Measurements from ENCODE around the gene DNAJC1.
A peak's percentile ranks its signal among the peaks of the same experiment; 100 is the strongest.

The DNAJC1 gene

DNA sequence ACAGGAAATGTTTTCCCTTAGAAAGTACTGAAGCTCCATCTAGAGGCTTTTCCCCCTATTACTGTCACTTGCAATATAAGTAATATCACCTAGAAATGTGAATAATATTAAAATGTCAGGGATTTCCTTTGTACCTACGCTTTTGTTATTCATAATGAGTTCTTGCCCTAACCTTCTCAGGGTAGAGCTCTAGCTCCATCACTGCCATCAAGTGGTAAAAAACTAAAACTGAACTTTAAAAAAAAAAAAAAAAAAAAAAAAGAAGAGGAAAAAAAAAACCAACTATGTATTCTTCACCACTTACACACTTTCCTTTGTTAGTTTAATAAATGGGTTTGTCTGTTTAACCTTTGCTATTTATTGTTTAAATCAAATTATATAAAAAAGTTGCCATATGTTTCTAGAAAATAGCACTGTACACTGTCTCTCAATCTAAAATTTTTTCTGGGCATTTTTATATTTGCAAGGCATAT, 49.9 kb downstream of the DNAJC1 start:
- TF ChIP-seq, protein P1, sequence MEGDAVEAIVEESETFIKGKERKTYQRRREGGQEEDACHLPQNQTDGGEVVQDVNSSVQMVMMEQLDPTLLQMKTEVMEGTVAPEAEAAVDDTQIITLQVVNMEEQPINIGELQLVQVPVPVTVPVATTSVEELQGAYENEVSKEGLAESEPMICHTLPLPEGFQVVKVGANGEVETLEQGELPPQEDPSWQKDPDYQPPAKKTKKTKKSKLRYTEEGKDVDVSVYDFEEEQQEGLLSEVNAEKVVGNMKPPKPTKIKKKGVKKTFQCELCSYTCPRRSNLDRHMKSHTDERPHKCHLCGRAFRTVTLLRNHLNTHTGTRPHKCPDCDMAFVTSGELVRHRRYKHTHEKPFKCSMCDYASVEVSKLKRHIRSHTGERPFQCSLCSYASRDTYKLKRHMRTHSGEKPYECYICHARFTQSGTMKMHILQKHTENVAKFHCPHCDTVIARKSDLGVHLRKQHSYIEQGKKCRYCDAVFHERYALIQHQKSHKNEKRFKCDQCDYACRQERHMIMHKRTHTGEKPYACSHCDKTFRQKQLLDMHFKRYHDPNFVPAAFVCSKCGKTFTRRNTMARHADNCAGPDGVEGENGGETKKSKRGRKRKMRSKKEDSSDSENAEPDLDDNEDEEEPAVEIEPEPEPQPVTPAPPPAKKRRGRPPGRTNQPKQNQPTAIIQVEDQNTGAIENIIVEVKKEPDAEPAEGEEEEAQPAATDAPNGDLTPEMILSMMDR (IDR thresholded peaks at IDR 0.05; ENCODE audit: control insufficient read depth, insufficient read depth, low read depth, low read length, missing control alignments), result peak; percentile 44
- peak; percentile 23 for DNase-seq (ENCODE audit: low read depth)
- no peak overlapping the region for H3K4me3 ChIP-seq (ENCODE audit: control insufficient read depth, low read depth, low read length)

DNA sequence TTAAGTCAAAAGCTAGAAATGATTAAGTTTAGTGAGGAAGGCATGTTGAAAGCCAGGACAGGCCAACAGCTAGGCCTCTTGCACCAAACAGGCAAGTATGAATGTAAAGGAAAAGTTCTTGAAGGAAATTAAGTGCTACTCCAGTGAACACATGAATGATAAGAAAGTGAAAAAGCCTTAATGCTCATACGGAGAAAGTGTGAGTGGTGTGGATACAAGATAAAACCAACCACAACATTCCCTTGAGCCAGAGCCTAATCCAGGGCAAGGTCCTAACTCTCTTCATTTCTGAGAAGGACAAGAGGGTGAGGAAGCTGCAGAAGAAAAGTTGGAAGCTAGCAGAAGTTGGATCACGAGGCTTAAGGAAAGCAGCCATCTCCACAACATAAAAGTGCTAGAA, 53.0 kb downstream of the DNAJC1 start:
- no peak for DNase-seq (ENCODE audit: low read depth)

DNA sequence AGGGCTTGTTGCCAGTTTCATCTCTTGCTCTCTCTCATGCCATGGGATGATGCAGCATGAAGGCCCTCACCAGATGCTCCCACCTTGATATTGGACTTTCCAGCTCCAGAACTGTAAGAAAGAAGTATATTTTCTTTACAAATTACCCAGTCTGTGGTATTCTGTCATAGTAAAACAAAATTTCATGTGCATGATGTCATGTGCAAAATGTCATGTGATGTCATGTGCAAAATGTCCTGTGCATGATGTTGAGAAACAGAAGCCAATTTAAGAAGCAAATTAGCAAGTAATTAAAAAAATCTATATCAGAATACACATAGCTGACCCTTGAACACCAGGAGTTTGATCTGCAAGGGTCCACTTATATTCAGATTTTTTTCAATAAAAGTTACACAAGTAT, 56.6 kb downstream of the DNAJC1 start:
- no peak for DNase-seq (ENCODE audit: low read depth)
- no peak overlapping the region for H3K4me3 ChIP-seq (ENCODE audit: control insufficient read depth, low read depth, low read length)
- TF ChIP-seq, protein P1 (IDR thresholded peaks at IDR 0.05; ENCODE audit: control insufficient read depth, insufficient read depth, low read depth, low read length, missing control alignments), result no peak

More for the DNA sequence above, 53.0 kb downstream of the DNAJC1 start:
- no peak overlapping the region for H3K4me3 ChIP-seq (ENCODE audit: control insufficient read depth, low read depth, low read length)
- TF ChIP-seq, protein P1 (IDR thresholded peaks at IDR 0.05; ENCODE audit: control insufficient read depth, insufficient read depth, low read depth, low read length, missing control alignments), result no peak

DNA sequence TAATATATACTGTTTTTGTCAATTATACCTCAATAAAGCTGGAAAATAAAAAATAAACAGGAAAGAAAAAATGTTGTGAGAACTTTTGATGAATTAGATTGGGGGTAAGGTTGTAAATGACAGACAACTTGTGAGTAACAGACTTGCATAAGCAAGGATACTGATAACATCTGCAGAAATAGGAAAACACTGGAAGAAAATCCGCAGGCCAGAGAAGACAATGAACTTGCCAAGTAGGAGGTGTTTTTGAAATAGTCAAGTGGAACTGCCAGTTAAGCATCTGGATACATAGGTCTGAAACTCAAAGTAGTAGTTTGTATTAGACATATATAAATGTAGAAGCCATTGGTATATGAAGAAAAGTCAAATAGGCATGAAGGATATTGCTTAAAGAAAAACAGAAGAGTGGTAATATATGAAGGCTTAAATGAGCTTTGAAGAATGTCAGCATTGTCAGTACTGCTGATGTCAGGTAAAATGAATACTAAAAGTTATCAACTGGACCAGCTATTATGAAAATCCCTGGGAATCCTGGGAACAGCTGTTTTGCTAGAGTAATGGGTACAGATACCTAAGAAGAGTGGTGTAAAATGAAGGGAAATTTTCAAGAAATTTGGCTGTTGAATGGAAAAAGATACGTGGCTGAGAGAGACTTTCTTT, 58.7 kb downstream of the DNAJC1 start:
- no peak for DNase-seq (ENCODE audit: low read depth)
- H3K4me3 ChIP-seq (ENCODE audit: control insufficient read depth, low read depth, low read length), result no peak overlapping the region
- TF ChIP-seq, protein P1 (IDR thresholded peaks at IDR 0.05; ENCODE audit: control insufficient read depth, insufficient read depth, low read depth, low read length, missing control alignments), result no peak

DNA sequence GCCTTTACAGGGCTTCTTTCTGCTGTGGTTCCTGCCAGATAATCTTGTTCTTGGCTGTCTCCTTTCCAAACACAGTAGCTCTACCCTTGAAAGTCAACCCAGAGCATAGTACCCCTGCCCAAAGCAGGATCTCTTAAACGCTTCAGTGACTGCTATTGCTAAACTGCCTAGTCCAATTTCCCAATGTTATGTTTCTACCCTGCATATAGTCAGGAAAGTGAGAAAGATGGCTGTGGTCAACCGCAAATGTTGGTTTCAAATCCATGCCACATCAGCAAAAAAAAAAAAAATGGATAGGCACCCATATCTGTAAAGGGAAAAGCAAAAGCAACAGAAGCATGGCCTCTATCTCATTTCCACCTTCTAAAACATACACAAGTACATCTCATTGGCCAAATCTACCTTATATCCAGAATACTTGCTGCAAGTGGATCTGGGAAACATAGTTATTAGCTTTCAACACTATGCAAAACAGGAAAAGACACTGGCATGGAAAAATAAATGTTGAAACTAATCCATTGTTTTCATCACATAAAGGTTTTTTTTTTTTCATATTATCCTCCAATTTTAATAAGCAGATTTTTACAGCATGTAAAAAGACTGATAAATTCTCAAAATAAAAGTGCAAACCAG, 59.8 kb downstream of the DNAJC1 start:
- TF ChIP-seq, protein P1 (IDR thresholded peaks at IDR 0.05; ENCODE audit: control insufficient read depth, insufficient read depth, low read depth, low read length, missing control alignments), result no peak
- DNase-seq (ENCODE audit: low read depth), result peak; percentile 23
- H3K4me3 ChIP-seq (ENCODE audit: control insufficient read depth, low read depth, low read length), result no peak overlapping the region

DNA sequence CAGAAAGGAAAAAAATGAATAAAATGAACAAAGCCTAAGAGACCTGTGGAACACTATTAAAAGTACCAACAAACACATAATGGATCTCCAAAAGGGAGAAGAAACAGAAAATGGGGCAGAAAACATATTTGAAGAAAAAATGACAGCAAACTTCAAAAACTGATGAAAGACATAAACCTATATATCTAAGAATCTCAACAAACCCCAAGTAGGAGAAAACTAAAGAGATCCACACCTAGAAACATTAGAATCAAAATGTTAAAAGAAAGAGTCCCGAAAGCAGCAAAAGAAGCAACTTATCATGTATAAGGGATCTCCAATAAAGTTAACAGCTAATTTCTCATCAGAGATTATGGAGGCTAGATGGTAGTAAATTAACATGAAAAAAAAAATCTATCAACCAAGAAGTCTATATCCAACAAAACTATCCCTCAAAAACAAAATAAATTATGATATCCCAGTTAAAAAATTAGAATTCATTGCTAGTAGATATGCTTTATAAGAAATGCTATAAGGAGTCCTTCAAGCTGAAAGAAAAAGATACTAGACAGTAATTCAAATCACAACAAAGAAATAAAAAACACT, 68.0 kb downstream of the DNAJC1 start:
- TF ChIP-seq, protein P1 (IDR thresholded peaks at IDR 0.05; ENCODE audit: control insufficient read depth, insufficient read depth, low read depth, low read length, missing control alignments), result no peak
- DNase-seq (ENCODE audit: low read depth), result no peak
- no peak overlapping the region for H3K4me3 ChIP-seq (ENCODE audit: control insufficient read depth, low read depth, low read length)

Data from AG09309 (cell line).